Cortex of kidney (tissue), 1 donor: ENCODE measurements around the gene TUBGCP3.
"Not testable (repeated sequence)": the region's sequence is repeated elsewhere in the genome, so short reads cannot be mapped to it uniquely, and the experiment has no call there.

Source experiments
- DNase-seq: peaks from one replicate; lab custom pipeline; 2025; lab: John Stamatoyannopoulos, UW

Gene TUBGCP3

GRCh38 chr13:112587764-112588489, at the start of gene TUBGCP3:
Gene TUBGCP3, minus strand, starts transcription at chr13:112588153. Its CDS starts 173 bp downstream, at chr13:112587980.
- no peak for DNase-seq

- DNase-seq = no peak
Observed at GRCh38 chr13:112637017-112637801, 49.3 kb upstream of the TUBGCP3 start.

GRCh38 chr13:112636401-112636975, 48.5 kb upstream of the TUBGCP3 start:
- no peak for DNase-seq

- no peak for DNase-seq
Observed at GRCh38 chr13:112635323-112635722, 47.4 kb upstream of the TUBGCP3 start.

GRCh38 chr13:112634102-112634501, 46.1 kb upstream of the TUBGCP3 start:
- no peak for DNase-seq

- not testable (repeated sequence) for DNase-seq
Observed at GRCh38 chr13:112630226-112630625, 42.3 kb upstream of the TUBGCP3 start.

- no peak for DNase-seq
Observed at GRCh38 chr13:112629161-112629560, 41.2 kb upstream of the TUBGCP3 start.

- not testable (repeated sequence) for DNase-seq
Observed at GRCh38 chr13:112627613-112628012, 39.7 kb upstream of the TUBGCP3 start.

- DNase-seq = no peak
Observed at GRCh38 chr13:112627161-112627560, 39.2 kb upstream of the TUBGCP3 start.

GRCh38 chr13:112626761-112627160, 38.8 kb upstream of the TUBGCP3 start:
- no peak for DNase-seq

GRCh38 chr13:112626124-112626523, 38.2 kb upstream of the TUBGCP3 start:
- DNase-seq = no peak

- DNase-seq = no peak
Observed at GRCh38 chr13:112625698-112626097, 37.7 kb upstream of the TUBGCP3 start.

GRCh38 chr13:112624602-112625430, 36.9 kb upstream of the TUBGCP3 start:
- DNase-seq = no peak

GRCh38 chr13:112624040-112624439, 36.1 kb upstream of the TUBGCP3 start:
- no peak for DNase-seq

GRCh38 chr13:112623051-112623711, 35.2 kb upstream of the TUBGCP3 start:
- DNase-seq = no peak

- no peak for DNase-seq
Observed at GRCh38 chr13:112622375-112622774, 34.4 kb upstream of the TUBGCP3 start.

- no peak for DNase-seq
Observed at GRCh38 chr13:112619730-112620631, 32.0 kb upstream of the TUBGCP3 start.

GRCh38 chr13:112618501-112618900, 30.5 kb upstream of the TUBGCP3 start:
- no peak for DNase-seq

- DNase-seq = no peak
Observed at GRCh38 chr13:112617754-112618375, 29.9 kb upstream of the TUBGCP3 start.
